Measurements from ENCODE around the gene CTSZ. TPM values are rescaled to one million over a fixed set of nuclear protein-coding genes. Genes with fewer than 3 reads are reported as not detected.

Gene CTSZ
- total RNA-seq, 1 experiment from 2014 or later: 194 TPM

DNA sequence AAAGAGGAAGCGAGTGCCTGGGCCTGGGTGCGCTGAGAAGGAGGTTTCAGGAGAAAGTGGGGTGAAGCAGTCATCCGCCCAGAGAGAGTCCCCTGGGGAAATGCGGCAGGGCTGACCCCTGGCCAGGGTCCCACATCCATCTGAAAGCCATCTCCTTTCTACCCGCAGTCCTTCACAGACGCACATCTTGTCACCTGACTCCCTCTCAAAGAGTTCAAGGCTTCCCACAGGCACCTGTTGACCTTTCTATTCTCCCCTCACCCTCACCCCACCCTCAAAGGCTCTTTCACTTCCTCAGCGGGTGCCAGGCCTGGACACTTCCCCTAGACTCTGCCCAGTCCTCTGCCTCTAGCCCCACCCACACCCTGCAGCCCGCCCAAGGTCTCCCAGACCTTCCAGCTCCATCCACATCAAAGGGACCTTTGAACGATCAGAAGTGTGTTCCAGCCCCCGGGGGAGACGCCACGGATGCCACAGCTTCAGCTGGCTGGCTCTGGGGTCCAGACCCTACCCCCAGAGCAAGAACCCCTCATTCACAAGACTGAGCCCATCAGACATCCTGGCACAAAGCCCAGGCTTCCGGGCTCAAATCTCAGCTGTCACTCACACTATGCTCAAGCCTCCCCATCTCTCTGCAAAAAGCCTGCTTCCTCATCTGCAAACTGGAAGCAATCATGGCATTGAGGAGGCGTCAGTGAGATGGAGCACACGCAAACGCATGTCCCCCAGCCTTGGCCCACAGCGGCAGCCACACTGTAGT, 2.1 kb downstream of the CTSZ start:
- no peak overlapping the region for H2AFZ ChIP-seq
- BruUV-seq (replicated peaks): no TSS peak
- TF ChIP-seq CTCF (conservative IDR thresholded peaks at IDR 0.05) (no peak), EZH2 (IDR thresholded peaks at IDR 0.05; ENCODE audit: low read depth) (no peak)
- H3K79me2 ChIP-seq (ENCODE audit: low read depth): peaks cover 19% of the 10 kb centered on the region
- CTCF ChIA-PET: no interaction called here
- H3K36me3 ChIP-seq (ENCODE audit: low read depth): no peaks in the 10 kb centered on the region
- H3K27me3 ChIP-seq (ENCODE audit: insufficient read depth, low read depth): no peaks in the 10 kb centered on the region
- H4K20me1 ChIP-seq (ENCODE audit: insufficient read depth): peaks cover 6% of the 10 kb centered on the region; the same call in 1 of the 2 replicates
- peaks cover 11% of the 10 kb centered on the region for H3F3A ChIP-seq (ENCODE audit: insufficient read depth, low read depth)
- intact Hi-C loops (cut with micrococcal nuclease; ENCODE audit: unreplicated experiment): no loop called here
- H3K4me3 ChIP-seq: no peak overlapping the region
- H3K9me2 ChIP-seq (ENCODE audit: insufficient read depth): no peaks in the 10 kb centered on the region
- POLR2A ChIA-PET (ENCODE audit: unreplicated experiment): interaction anchor here (0.9 kb wide), 1 partner anchor 489 kb away, joined by 6 read pairs; no protein-coding TSS in a partner anchor
- H3K27ac ChIP-seq: no peak overlapping the region
- peaks cover 34% of the 10 kb centered on the region for H3K4me1 ChIP-seq (replicated peaks; ENCODE audit: insufficient read depth)
- no peak for DNase-seq
- H3K9me3 ChIP-seq (ENCODE audit: insufficient read depth, low read depth): no peaks in the 10 kb centered on the region
- peak overlapping the region; percentile 94; the same call in 1 of the 2 replicates for H3K4me2 ChIP-seq

DNA sequence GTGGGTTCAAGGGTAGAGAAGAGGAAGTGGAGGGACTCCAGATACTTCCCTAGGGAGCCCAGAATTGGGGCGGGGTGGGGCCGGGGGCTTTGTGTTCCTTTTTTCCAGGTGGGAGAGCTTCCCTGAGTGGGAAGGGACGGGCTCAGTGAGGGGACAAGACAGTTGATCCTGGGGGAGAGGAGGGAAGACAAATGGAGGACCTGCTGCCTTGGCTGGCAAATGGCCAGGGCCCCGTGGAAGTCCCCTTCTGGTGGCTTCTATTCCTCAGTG, 2.6 kb downstream of the CTSZ start:
- H3K4me1 ChIP-seq (replicated peaks; ENCODE audit: insufficient read depth): peaks cover 28% of the 10 kb centered on the region
- no peaks in the 10 kb centered on the region for H3K27me3 ChIP-seq (ENCODE audit: insufficient read depth, low read depth)
- peaks cover 6% of the 10 kb centered on the region; the same call in 1 of the 2 replicates for H3F3A ChIP-seq (ENCODE audit: insufficient read depth, low read depth)
- TF ChIP-seq CTCF (conservative IDR thresholded peaks at IDR 0.05): no peak
- no peak for TF ChIP-seq EZH2 (IDR thresholded peaks at IDR 0.05; ENCODE audit: low read depth)
- H4K20me1 ChIP-seq (ENCODE audit: insufficient read depth): peaks cover 6% of the 10 kb centered on the region; the same call in 1 of the 2 replicates
- no peak overlapping the region for H3K4me3 ChIP-seq
- no peaks in the 10 kb centered on the region for H3K9me2 ChIP-seq (ENCODE audit: insufficient read depth)
- H2AFZ ChIP-seq: no peak overlapping the region
- no TSS peak for BruUV-seq (replicated peaks)
- no peak overlapping the region for H3K4me2 ChIP-seq
- H3K36me3 ChIP-seq (ENCODE audit: low read depth): 0 out of 2 replicates have a peak, but pooled peaks cover under 1% of the 10 kb centered on the region
- no peak overlapping the region for H3K27ac ChIP-seq
- ChIA-PET CTCF (no interaction called here), POLR2A (ENCODE audit: unreplicated experiment) (interaction anchor here (0.9 kb wide), 1 partner anchor 489 kb away, joined by 6 read pairs; no protein-coding TSS in a partner anchor)
- intact Hi-C loops (cut with micrococcal nuclease; ENCODE audit: unreplicated experiment): no loop called here
- H3K9me3 ChIP-seq (ENCODE audit: insufficient read depth, low read depth): no peaks in the 10 kb centered on the region
- H3K79me2 ChIP-seq (ENCODE audit: low read depth): peaks cover 19% of the 10 kb centered on the region
- DNase-seq: no peak

DNA sequence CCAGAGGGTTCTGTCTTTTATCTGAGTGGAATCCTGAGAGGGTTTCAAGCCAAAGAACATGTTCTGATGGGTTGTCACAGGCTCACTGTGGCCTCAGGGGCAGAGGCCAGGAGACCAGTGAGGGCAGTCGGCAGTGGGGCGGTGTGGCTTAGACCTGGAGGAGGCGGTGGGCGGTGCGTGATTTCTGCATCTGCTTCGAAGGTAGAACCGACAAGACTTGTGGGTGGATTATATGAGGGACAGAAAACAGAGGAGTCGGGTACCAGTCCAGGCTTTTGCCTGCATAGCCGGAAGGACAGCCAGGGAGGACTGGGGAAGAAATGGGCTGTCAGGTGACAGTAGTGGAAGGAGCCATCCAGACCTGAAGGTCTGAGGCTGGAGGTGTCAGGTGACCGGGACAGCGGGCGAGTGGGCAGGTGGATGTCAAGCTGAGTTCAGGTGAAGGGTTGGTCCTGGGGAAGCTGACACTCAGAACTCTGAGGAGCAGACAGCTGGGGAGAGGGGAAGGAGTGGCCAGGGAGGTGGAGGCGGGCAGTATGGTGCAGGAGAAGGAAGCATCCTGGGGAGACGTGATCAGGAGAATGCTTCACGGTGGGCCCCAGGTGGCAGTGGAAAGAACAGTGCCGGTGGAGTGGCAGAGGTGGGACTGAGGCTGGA, 3.1 kb downstream of the CTSZ start:
- TF ChIP-seq EZH2 (IDR thresholded peaks at IDR 0.05; ENCODE audit: low read depth) (no peak), CTCF (conservative IDR thresholded peaks at IDR 0.05) (no peak)
- Histone ChIP-seq H2AFZ (no peak overlapping the region), H3K27me3 (ENCODE audit: insufficient read depth, low read depth) (no peaks in the 10 kb centered on the region), H3K36me3 (ENCODE audit: low read depth) (peaks cover 5% of the 10 kb centered on the region; the same call in 1 of the 2 replicates), H3K79me2 (ENCODE audit: low read depth) (peaks cover 19% of the 10 kb centered on the region), H3K4me2 (no peak overlapping the region), H3K4me3 (no peak overlapping the region), H4K20me1 (ENCODE audit: insufficient read depth) (peaks cover 6% of the 10 kb centered on the region; the same call in 1 of the 2 replicates), H3F3A (ENCODE audit: insufficient read depth, low read depth) (peaks cover 1% of the 10 kb centered on the region; the same call in 1 of the 2 replicates), H3K9me2 (ENCODE audit: insufficient read depth) (no peaks in the 10 kb centered on the region), H3K27ac (no peak overlapping the region), H3K9me3 (ENCODE audit: insufficient read depth, low read depth) (no peaks in the 10 kb centered on the region), H3K4me1 (replicated peaks; ENCODE audit: insufficient read depth) (peaks cover 28% of the 10 kb centered on the region)
- POLR2A ChIA-PET (ENCODE audit: unreplicated experiment): no interaction called here
- CTCF ChIA-PET: no interaction called here
- intact Hi-C loops (cut with micrococcal nuclease; ENCODE audit: unreplicated experiment): no loop called here
- no peak for DNase-seq
- BruUV-seq (replicated peaks): no TSS peak

Measured in PC-9 (cell line).